Islet of Langerhans (tissue), 1 donor: Measurements from ENCODE around the gene ATG4C.

Source experiments
- FAIRE-seq: peaks from one replicate; lab custom pipeline; 2011; peaks lifted over from hg19 to GRCh38; lab: Jason Lieb, UNC

ATG4C gene

GRCh38 chr1:62841587-62842169 lies 57.7 kb downstream of the ATG4C start:
- peak; percentile 100 for FAIRE-seq

- FAIRE-seq: no peak
Observed at GRCh38 chr1:62844030-62844429, 60.1 kb downstream of the ATG4C start.

- no peak for FAIRE-seq
Observed at GRCh38 chr1:62849031-62849430, 65.1 kb downstream of the ATG4C start.

- no peak for FAIRE-seq
Observed at GRCh38 chr1:62852253-62852652, 68.3 kb downstream of the ATG4C start.

GRCh38 chr1:62856960-62857359 lies 73.0 kb downstream of the ATG4C start:
- no peak for FAIRE-seq

- no peak for FAIRE-seq
Observed at GRCh38 chr1:62869217-62869754, 85.4 kb downstream of the ATG4C start.

- no peak for FAIRE-seq
Observed at GRCh38 chr1:62870148-62870547, 86.2 kb downstream of the ATG4C start.

- FAIRE-seq: no peak
Observed at GRCh38 chr1:62875676-62876075, 91.7 kb downstream of the ATG4C start.

- no peak for FAIRE-seq
Observed at GRCh38 chr1:62876535-62876934, 92.6 kb downstream of the ATG4C start.

- FAIRE-seq: no peak
Observed at GRCh38 chr1:62877579-62877978, 93.6 kb downstream of the ATG4C start.

- no peak for FAIRE-seq
Observed at GRCh38 chr1:62879962-62880361, 96.0 kb downstream of the ATG4C start.

- FAIRE-seq: no peak
Observed at GRCh38 chr1:62882201-62883104, 98.5 kb downstream of the ATG4C start.

- FAIRE-seq: no peak
Observed at GRCh38 chr1:62884156-62884740, 100.3 kb downstream of the ATG4C start.

- FAIRE-seq: no peak
Observed at GRCh38 chr1:62887799-62888507, 104.0 kb downstream of the ATG4C start.

- no peak for FAIRE-seq
Observed at GRCh38 chr1:62891956-62892562, 108.1 kb downstream of the ATG4C start.

GRCh38 chr1:62897788-62898187 lies 113.9 kb downstream of the ATG4C start:
- no peak for FAIRE-seq

GRCh38 chr1:62900566-62900965 lies 116.6 kb downstream of the ATG4C start:
- no peak for FAIRE-seq

- no peak for FAIRE-seq
Observed at GRCh38 chr1:62901650-62902049, 117.7 kb downstream of the ATG4C start.

- no peak for FAIRE-seq
Observed at GRCh38 chr1:62903522-62903921, 119.6 kb downstream of the ATG4C start.

- FAIRE-seq: no peak
Observed at GRCh38 chr1:62903982-62904855, 120.3 kb downstream of the ATG4C start.

- FAIRE-seq: no peak
Observed at GRCh38 chr1:62904856-62905225, 120.9 kb downstream of the ATG4C start.
